HEK293 (cell line): ENCODE results near the gene CCL16.

Source experiments
- CTCF ChIA-PET: fragments of 350-600 bp; formaldehyde crosslinking; extraction: SDS; loops from one replicate; lab custom pipeline; 2021; ENCODE audit warnings: antibody characterized with exemption; lab: Yijun Ruan, JAX
- POLR2A ChIA-PET: fragments of 300-600 bp; formaldehyde crosslinking; extraction: SDS; loops from one replicate; lab custom pipeline; 2020; ENCODE audit warnings: antibody characterized with exemption, inconsistent platforms; lab: Yijun Ruan, JAX
- H3K27ac ChIP-seq: fragments of 200-500 bp; sonication (Bioruptor generic); 2 replicates; pipeline ENCODE4 v1.5.1; 2014; ENCODE audit warnings: low read depth, low read length, control low read depth, inconsistent platforms; ENCODE audit errors: extremely low read depth
- H3K36me3 ChIP-seq, 2 experiments: fragments of 200-500 bp in 1 of 2; sonication (Bioruptor generic) in 1 of 2; 1 replicate in 1 of 2; 2 replicates in 1 of 2; pipeline ENCODE4 v1.5.1; 2014 to 2017; ENCODE audit warnings: inconsistent platforms in 2 of 2, low read length in 2 of 2; ENCODE audit not compliant: control insufficient read depth in 2 of 2, insufficient read depth in 1 of 2
- H3K4me1 ChIP-seq: fragments of 200-500 bp; sonication (Bioruptor generic); 2 replicates; pipeline ENCODE4 v1.5.1; 2014; ENCODE audit warnings: mild to moderate bottlenecking, low read length, inconsistent platforms; ENCODE audit not compliant: control insufficient read depth, insufficient read depth
- H3K4me3 ChIP-seq: 2 replicates; pipeline ENCODE4 v1.5.1; 2011; ENCODE audit warnings: low read depth, mild to moderate bottlenecking, control low read depth, low read length, moderate library complexity
- H3K9me3 ChIP-seq: fragments of 200-500 bp; sonication (Bioruptor generic); 2 replicates; pipeline ENCODE4 v1.5.1; 2014; ENCODE audit warnings: low read depth, low read length, inconsistent platforms; ENCODE audit not compliant: control insufficient read depth, insufficient read depth
- OVOL3 ChIP-seq: fragments of 450-650 bp; formaldehyde crosslinking; IDR thresholded peaks from 2 replicates; pipeline ENCODE4 v1.5.1; 2016; ENCODE audit warnings: missing biosample characterization, missing genetic modification characterization
- SETDB1 ChIP-seq: IDR thresholded peaks from one replicate; pipeline ENCODE4 v1.6.1; 2017; ENCODE audit warnings: mild to moderate bottlenecking, low read length, moderate library complexity, mixed read lengths; ENCODE audit not compliant: insufficient read length
- ZBTB17 ChIP-seq: fragments of 450-650 bp; formaldehyde crosslinking; IDR thresholded peaks from 2 replicates; pipeline ENCODE4 v1.5.1; 2016; ENCODE audit warnings: missing biosample characterization, missing genetic modification characterization
- ZBTB20 ChIP-seq: fragments of 450-650 bp; formaldehyde crosslinking; IDR thresholded peaks from 2 replicates; pipeline ENCODE4 v1.5.1; 2016; ENCODE audit warnings: missing biosample characterization, missing genetic modification characterization
- ZNF112 ChIP-seq: fragments of 450-650 bp; formaldehyde crosslinking; IDR thresholded peaks from 2 replicates; pipeline ENCODE4 v1.5.0; 2017; ENCODE audit warnings: missing biosample characterization, missing genetic modification characterization
- ZNF280D ChIP-seq: fragments of 450-650 bp; formaldehyde crosslinking; IDR thresholded peaks from 2 replicates; pipeline ENCODE4 v1.5.1; 2016; ENCODE audit warnings: missing biosample characterization, missing genetic modification characterization
- ZNF311 ChIP-seq: fragments of 450-650 bp; formaldehyde crosslinking; IDR thresholded peaks from 2 replicates; pipeline ENCODE4 v1.5.1; 2017; ENCODE audit warnings: missing biosample characterization, missing genetic modification characterization, borderline replicate concordance
- ZNF510 ChIP-seq: fragments of 450-650 bp; formaldehyde crosslinking; IDR thresholded peaks from 2 replicates; pipeline ENCODE4 v1.5.1; 2018; ENCODE audit warnings: mild to moderate bottlenecking, missing genetic modification characterization, missing biosample characterization; ENCODE audit not compliant: insufficient replicate concordance
- ZNF513 ChIP-seq: fragments of 450-650 bp; IDR thresholded peaks from 2 replicates; pipeline ENCODE4 v1.5.1; 2018; ENCODE audit warnings: missing biosample characterization, missing genetic modification characterization
- ZNF518A ChIP-seq: fragments of 450-650 bp; formaldehyde crosslinking; conservative IDR thresholded peaks from 2 replicates; pipeline ENCODE4 v1.5.1; 2016; ENCODE audit warnings: low read depth, missing biosample characterization, missing genetic modification characterization
- ZNF521 ChIP-seq: fragments of 450-650 bp; formaldehyde crosslinking; IDR thresholded peaks from 2 replicates; pipeline ENCODE4 v1.5.1; 2017; ENCODE audit warnings: missing biosample characterization, mild to moderate bottlenecking, missing genetic modification characterization
- ZNF580 ChIP-seq: fragments of 450-650 bp; formaldehyde crosslinking; IDR thresholded peaks from 2 replicates; pipeline ENCODE4 v1.5.1; 2016; ENCODE audit warnings: missing biosample characterization, missing genetic modification characterization
- ZNF585B ChIP-seq: fragments of 450-650 bp; formaldehyde crosslinking; IDR thresholded peaks from 2 replicates; pipeline ENCODE4 v1.5.1; 2016; ENCODE audit warnings: missing biosample characterization, missing genetic modification characterization
- ZNF707 ChIP-seq: fragments of 450-650 bp; formaldehyde crosslinking; IDR thresholded peaks from 2 replicates; pipeline ENCODE4 v1.5.1; 2016; ENCODE audit warnings: missing biosample characterization, missing genetic modification characterization
- ZNF785 ChIP-seq: fragments of 450-650 bp; formaldehyde crosslinking; IDR thresholded peaks from 2 replicates; pipeline ENCODE4 v1.5.1; 2016; ENCODE audit warnings: missing biosample characterization, missing genetic modification characterization
- ZNF792 ChIP-seq: fragments of 450-650 bp; formaldehyde crosslinking; IDR thresholded peaks from 2 replicates; pipeline ENCODE4 v1.5.1; 2016; ENCODE audit warnings: missing biosample characterization, missing genetic modification characterization
- ZNF843 ChIP-seq: fragments of 450-650 bp; formaldehyde crosslinking; IDR thresholded peaks from 2 replicates; pipeline ENCODE4 v1.5.1; 2016; ENCODE audit warnings: missing biosample characterization, missing genetic modification characterization

The CCL16 gene

GRCh38 chr17:36000732-36001109, 19.4 kb upstream of the CCL16 start:
- TF ChIP-seq ZNF792 (tag by site-specific recombination) = no peak
- no peak for TF ChIP-seq ZNF521
- TF ChIP-seq ZNF585B (tag by site-specific recombination) = no peak
- TF ChIP-seq ZBTB17 (tag by site-specific recombination) = no peak
- TF ChIP-seq OVOL3 = no peak
- no peak for TF ChIP-seq ZNF513 (tag by site-specific recombination)
- no peak for TF ChIP-seq ZNF785 (tag by site-specific recombination)
- no peak for TF ChIP-seq ZNF112 (tag by site-specific recombination)
- TF ChIP-seq ZNF707 (tag by site-specific recombination) = no peak
- no peak for TF ChIP-seq ZNF518A (tag by site-specific recombination)
- TF ChIP-seq ZNF280D (tag by site-specific recombination) = no peak
- no peak for TF ChIP-seq ZBTB20 (tag by site-specific recombination)
- TF ChIP-seq ZNF311 = no peak
- TF ChIP-seq ZNF510 (tag by site-specific recombination) = no peak
- no peak for TF ChIP-seq ZNF580 (tag by site-specific recombination)
- TF ChIP-seq ZNF843 (tag by site-specific recombination) = no peak
- no peak for TF ChIP-seq SETDB1
- TF ChIP-seq, all 188 proteins: peak for 0
- Histone ChIP-seq H3K36me3 (no peaks in the 10 kb centered on the region), H3K4me1 (0 out of 2 replicates have a peak, but pooled peaks cover 4% of the 10 kb centered on the region), H3K27ac (no peak overlapping the region), H3K9me3 (no peaks in the 10 kb centered on the region), H3K4me3 (no peak overlapping the region)
- ChIA-PET CTCF (interaction anchor here (0.9 to 1.4 kb wide), 3 partner anchors 25 to 150 kb away, joined by 4 to 6 read pairs (median 4); no protein-coding TSS in a partner anchor), POLR2A (no interaction called here)
